Mononuclear cell (primary cell): ENCODE measurements around the gene PSMC5. TPM values are rescaled to one million over a fixed set of nuclear protein-coding genes. Genes with fewer than 3 reads are reported as not detected.
A peak's percentile ranks its signal among the peaks of the same experiment; 100 is the strongest.

Experiments
- H3K27me3 ChIP-seq: 2 replicates; pipeline ENCODE4 v1.6.0; 2011; ENCODE audit warnings: low read length, control low read depth; ENCODE audit not compliant: insufficient read depth
- H3K4me1 ChIP-seq: 2 replicates; pipeline ENCODE4 v1.5.1; 2011; ENCODE audit warnings: mild to moderate bottlenecking, low read length, control low read depth; ENCODE audit not compliant: insufficient read depth
- H3K4me3 ChIP-seq: 2 replicates; pipeline ENCODE4 v1.5.1; 2011; ENCODE audit warnings: mild to moderate bottlenecking, low read length, moderate library complexity
- H3K9me3 ChIP-seq: 2 replicates; pipeline ENCODE4 v1.5.1; 2011; ENCODE audit warnings: low read depth, mild to moderate bottlenecking, control low read depth, low read length
- total RNA-seq: library from RNA; depleted of rRNA; stranded (reverse); fragments of >200 nt; gene quantifications from one replicate; pipeline ENCODE4 v1.2.3, GENCODE V29; 2012

PSMC5 gene
- total RNA-seq, 1 donor = 15.3 TPM

- Histone ChIP-seq H3K9me3 (no peaks in the 10 kb centered on the region), H3K4me1 (peaks cover 3% of the 10 kb centered on the region), H3K4me3 (no peak overlapping the region), H3K27me3 (no peaks in the 10 kb centered on the region)
These were observed 11.1 kb upstream of the PSMC5 start for GRCh38 chr17:63816123-63816522.

GRCh38 chr17:63816669-63817068 is 10.6 kb upstream of the PSMC5 start:
- Histone ChIP-seq H3K4me3 (no peak overlapping the region), H3K4me1 (peaks cover 6% of the 10 kb centered on the region), H3K27me3 (no peaks in the 10 kb centered on the region), H3K9me3 (no peaks in the 10 kb centered on the region)

DNA sequence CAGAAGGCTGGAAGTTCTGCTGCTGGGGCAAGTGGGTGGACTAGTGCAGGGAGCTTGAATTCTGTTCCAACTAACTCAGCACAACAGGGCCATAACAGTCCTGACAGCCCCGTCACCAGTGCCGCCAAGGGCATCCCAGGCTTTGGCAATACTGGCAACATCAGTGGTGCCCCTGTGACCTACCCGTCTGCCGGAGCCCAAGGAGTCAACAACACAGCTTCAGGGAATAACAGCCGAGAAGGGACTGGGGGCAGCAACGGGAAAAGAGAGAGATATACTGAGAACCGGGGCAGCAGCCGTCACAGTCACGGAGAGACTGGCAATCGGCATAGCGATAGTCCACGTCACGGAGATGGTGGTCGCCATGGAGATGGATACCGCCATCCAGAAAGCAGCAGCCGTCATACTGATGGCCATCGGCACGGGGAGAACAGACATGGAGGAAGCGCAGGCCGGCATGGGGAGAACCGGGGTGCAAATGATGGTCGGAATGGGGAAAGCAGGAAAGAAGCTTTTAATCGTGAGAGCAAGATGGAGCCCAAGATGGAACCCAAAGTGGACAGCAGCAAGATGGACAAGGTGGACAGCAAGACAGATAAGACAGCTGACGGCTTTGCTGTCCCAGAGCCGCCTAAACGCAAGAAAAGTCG is 9.4 kb upstream of the PSMC5 start:
- H3K4me1 ChIP-seq = peaks cover 6% of the 10 kb centered on the region
- H3K27me3 ChIP-seq = no peaks in the 10 kb centered on the region
- H3K4me3 ChIP-seq = no peak overlapping the region
- no peaks in the 10 kb centered on the region for H3K9me3 ChIP-seq

DNA sequence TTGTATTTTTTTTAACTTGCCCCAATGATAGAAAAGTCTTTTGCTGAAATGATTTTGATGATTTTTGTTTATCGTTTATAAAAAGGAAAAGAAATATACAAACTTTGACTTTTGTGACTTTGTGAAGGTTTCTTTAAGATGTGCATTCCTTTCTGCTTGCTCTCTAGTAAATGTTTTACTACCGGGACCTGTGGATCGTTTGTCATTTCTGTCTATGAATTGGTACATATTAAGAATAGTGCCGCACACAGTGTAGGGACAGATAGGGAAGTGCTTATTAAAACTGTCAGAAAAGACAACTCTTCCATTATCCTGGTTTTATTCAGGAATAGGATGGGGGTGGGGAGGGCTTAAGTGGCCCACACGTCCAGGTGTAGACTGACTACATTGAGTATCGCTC is 8.1 kb upstream of the PSMC5 start:
- Histone ChIP-seq H3K4me3 (no peak overlapping the region), H3K9me3 (no peaks in the 10 kb centered on the region), H3K4me1 (peaks cover 6% of the 10 kb centered on the region), H3K27me3 (no peaks in the 10 kb centered on the region)

DNA sequence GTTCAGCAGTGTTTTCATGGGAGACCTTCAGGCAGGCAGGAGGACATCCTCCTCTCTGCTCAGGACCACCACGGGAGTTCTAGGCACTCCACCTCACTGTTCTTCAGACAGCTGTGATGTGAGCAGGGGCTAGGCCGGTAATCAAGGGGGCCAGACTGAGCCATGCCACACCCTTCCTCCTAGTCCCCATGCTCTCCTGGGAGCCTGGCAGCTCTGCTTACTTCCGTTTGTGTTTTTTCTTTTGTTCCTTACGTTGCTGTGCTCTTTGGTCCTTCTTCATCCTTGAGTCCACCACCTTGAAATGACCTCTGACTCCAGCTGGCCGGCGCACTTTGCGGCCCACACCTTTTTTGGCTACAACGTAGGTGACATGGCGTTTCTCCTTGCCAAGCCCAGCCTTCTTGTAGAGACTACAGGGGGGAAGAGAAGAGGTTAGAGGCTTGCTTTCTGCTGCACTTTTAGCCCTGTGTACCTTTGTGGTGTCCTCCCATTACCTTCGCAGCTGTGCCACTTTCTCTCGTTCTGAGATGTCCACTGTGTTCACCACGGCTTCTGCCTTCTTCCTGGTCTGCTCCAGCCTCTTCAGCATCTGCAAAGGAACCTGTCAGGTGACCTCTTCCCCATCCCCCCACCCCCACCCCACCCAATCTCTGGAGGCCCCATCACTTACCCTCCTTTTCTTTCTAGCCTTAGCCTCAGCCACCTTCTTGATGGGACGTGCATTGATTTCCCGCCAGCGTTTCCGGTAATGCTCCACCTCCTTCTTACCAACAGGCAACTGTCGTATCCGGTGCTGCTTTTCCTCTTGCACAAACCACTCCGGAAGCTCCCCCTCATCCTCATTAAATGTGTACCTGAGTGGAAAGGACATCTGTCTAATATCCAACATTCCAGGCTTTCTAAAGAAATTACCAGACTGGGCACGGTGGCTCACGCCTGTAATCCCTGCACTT is 7.4 kb upstream of the PSMC5 start:
- Histone ChIP-seq H3K9me3 (no peaks in the 10 kb centered on the region), H3K27me3 (no peaks in the 10 kb centered on the region), H3K4me1 (peaks cover 6% of the 10 kb centered on the region), H3K4me3 (no peak overlapping the region)

DNA sequence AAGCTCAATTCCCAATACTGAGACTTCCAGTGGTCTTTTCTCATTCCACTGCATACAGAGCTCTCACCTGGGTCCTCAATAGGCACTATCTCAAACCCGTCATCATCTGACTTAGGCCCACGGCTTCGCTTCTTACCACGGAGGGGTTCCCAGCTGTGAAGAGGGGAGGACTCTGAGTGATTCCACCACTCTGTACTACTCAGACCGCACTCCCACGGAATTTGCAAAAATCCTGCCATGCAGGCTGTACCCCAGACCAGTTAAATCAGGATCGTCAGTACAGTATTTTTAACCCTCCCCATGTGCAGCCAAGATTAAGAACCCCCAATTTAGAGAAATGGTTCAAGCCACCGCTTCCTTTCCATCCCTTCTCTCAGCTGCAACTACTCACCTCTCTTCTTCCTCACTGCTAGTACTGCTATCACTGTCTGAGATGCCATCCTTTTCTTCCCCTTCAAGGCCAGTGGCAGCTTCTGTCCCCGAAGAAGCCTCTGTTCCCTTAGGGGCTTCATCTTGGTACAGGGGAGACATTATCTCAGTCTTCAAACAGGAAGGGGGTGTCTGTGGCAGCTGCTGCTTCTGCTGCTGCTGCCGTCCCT is 6.2 kb upstream of the PSMC5 start:
- peaks cover 13% of the 10 kb centered on the region for H3K4me1 ChIP-seq
- no peaks in the 10 kb centered on the region for H3K9me3 ChIP-seq
- no peak overlapping the region for H3K4me3 ChIP-seq
- H3K27me3 ChIP-seq = no peaks in the 10 kb centered on the region

DNA sequence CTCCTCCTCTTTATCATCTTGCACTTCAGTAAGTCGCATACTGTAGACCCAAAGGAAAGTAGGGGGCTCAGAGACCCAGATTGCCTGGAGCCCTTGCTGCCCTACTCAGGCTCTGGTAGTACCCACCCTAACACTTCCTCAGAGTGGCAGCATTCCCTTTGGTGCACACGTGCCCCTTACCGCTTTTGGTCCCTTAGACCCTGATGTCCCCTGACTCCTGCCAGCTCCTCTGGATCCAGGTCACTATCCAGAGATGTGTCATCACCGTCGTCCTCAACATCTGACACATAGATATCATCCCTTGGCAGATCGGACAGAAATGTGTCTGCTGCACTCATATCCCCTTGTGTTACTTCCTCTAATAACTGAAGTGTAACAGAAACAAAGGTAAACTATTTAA is 5.4 kb upstream of the PSMC5 start:
- H3K4me3 ChIP-seq = no peak overlapping the region
- no peaks in the 10 kb centered on the region for H3K27me3 ChIP-seq
- H3K9me3 ChIP-seq = no peaks in the 10 kb centered on the region
- H3K4me1 ChIP-seq = peaks cover 18% of the 10 kb centered on the region

DNA sequence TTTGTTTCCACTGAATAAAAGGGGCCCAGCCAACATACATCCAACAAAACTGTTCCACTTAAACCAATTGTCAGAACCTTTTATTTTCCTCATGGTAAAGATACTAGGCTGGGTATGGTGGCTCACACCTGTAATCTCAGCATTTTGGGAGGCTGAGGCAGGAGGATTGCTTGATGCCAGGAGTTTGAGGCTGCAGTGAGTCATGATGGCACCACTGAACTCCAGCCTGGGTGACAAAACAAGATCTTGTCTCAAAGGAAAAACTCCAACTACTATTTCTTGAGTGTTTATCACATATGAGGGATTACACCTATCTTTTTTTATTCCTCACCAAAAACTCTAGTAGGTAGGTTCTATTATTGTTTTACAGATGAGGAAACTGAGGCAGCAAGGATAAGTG is 4.7 kb upstream of the PSMC5 start:
- Histone ChIP-seq H3K9me3 (no peaks in the 10 kb centered on the region), H3K4me1 (peaks cover 18% of the 10 kb centered on the region), H3K4me3 (no peak overlapping the region), H3K27me3 (no peaks in the 10 kb centered on the region)

GRCh38 chr17:63823659-63824331 is 3.4 kb upstream of the PSMC5 start:
- Histone ChIP-seq H3K4me3 (no peak overlapping the region), H3K4me1 (peaks cover 29% of the 10 kb centered on the region), H3K9me3 (no peaks in the 10 kb centered on the region), H3K27me3 (no peaks in the 10 kb centered on the region)

GRCh38 chr17:63824362-63824761 is 2.9 kb upstream of the PSMC5 start:
- H3K27me3 ChIP-seq = no peaks in the 10 kb centered on the region
- no peak overlapping the region for H3K4me3 ChIP-seq
- H3K9me3 ChIP-seq = no peaks in the 10 kb centered on the region
- H3K4me1 ChIP-seq = peaks cover 34% of the 10 kb centered on the region

DNA sequence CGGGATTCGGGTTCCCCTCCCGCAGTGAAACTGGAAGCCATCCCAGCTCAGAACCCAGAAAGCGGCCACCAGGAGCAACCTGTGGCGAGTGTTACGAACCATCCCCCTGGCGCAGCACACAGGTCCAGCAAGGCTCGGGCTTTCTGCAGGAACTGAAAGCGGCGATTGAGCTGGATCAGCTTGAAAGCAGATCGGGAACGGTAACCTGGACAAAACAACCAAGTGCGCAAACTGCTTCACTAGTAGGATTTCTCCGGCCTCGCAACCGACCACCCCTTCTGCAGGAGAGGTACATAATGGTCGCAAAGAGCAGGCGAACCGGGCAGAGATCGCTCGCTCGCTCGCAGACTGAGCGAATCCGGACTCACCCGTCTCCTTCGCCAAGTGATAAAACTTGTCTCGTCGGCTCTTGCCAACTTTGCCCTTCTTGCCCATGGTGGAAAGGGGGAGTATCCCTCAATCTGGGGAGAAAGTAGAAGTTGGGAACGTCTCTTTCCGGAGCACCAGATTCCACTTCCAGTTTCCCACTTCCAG is 696 bp upstream of the PSMC5 start:
- peak overlapping the region; percentile 83 for H3K4me3 ChIP-seq

GRCh38 chr17:63827801-63828221 is 580 bp downstream of the PSMC5 start:
- Histone ChIP-seq H3K9me3 (no peaks in the 10 kb centered on the region), H3K4me3 (peak overlapping the region; percentile 83), H3K27me3 (no peaks in the 10 kb centered on the region), H3K4me1 (peaks cover 46% of the 10 kb centered on the region)

More for the DNA sequence above, 696 bp upstream of the PSMC5 start:
- no peaks in the 10 kb centered on the region for H3K9me3 ChIP-seq
- H3K4me1 ChIP-seq = peaks cover 38% of the 10 kb centered on the region
- H3K27me3 ChIP-seq = no peaks in the 10 kb centered on the region

GRCh38 chr17:63828936-63829335 is 1.7 kb downstream of the PSMC5 start:
- H3K9me3 ChIP-seq = no peaks in the 10 kb centered on the region
- no peak overlapping the region for H3K4me3 ChIP-seq
- H3K4me1 ChIP-seq = peaks cover 46% of the 10 kb centered on the region
- no peaks in the 10 kb centered on the region for H3K27me3 ChIP-seq

- no peaks in the 10 kb centered on the region for H3K27me3 ChIP-seq
- no peak overlapping the region for H3K4me3 ChIP-seq
- no peaks in the 10 kb centered on the region for H3K9me3 ChIP-seq
- H3K4me1 ChIP-seq = peaks cover 56% of the 10 kb centered on the region
These were observed 3.0 kb downstream of the PSMC5 start for GRCh38 chr17:63830278-63830677.
